Measurements from ENCODE around the gene FANK1.
"Not testable (repeated sequence)": the region's sequence is repeated elsewhere in the genome, so short reads cannot be mapped to it uniquely, and the experiment has no call there.

FANK1 gene

GRCh38 chr10:125892402-125892801 is 4.0 kb upstream of the FANK1 start:
- not testable (repeated sequence) for DNase-seq

GRCh38 chr10:125894176-125894575 is 2.2 kb upstream of the FANK1 start:
- DNase-seq = not testable (repeated sequence)

- not testable (repeated sequence) for DNase-seq
These were observed 955 bp upstream of the FANK1 start for GRCh38 chr10:125895130-125896087.

- DNase-seq = not testable (repeated sequence)
These were observed 953 bp downstream of the FANK1 start for GRCh38 chr10:125897317-125897716.

- DNase-seq = not testable (repeated sequence)
These were observed 4.6 kb downstream of the FANK1 start for GRCh38 chr10:125900963-125901362.

- not testable (repeated sequence) for DNase-seq
These were observed 6.8 kb downstream of the FANK1 start for GRCh38 chr10:125903135-125903640.

- DNase-seq = not testable (repeated sequence)
These were observed 9.0 kb downstream of the FANK1 start for GRCh38 chr10:125905069-125905994.

- not testable (repeated sequence) for DNase-seq
These were observed 11.2 kb downstream of the FANK1 start for GRCh38 chr10:125907598-125907997.

- DNase-seq = not testable (repeated sequence)
These were observed 12.4 kb downstream of the FANK1 start for GRCh38 chr10:125908813-125909212.

GRCh38 chr10:125909491-125909890 is 13.1 kb downstream of the FANK1 start:
- not testable (repeated sequence) for DNase-seq

GRCh38 chr10:125911145-125911544 is 14.8 kb downstream of the FANK1 start:
- DNase-seq = no peak

GRCh38 chr10:125911990-125912389 is 15.6 kb downstream of the FANK1 start:
- DNase-seq = no peak

GRCh38 chr10:125913277-125913676 is 16.9 kb downstream of the FANK1 start:
- DNase-seq = not testable (repeated sequence)

GRCh38 chr10:125916977-125917376 is 20.6 kb downstream of the FANK1 start:
- DNase-seq = no peak

GRCh38 chr10:125917704-125918361 is 21.5 kb downstream of the FANK1 start:
- DNase-seq = not testable (repeated sequence)

GRCh38 chr10:125921643-125922306 is 25.4 kb downstream of the FANK1 start:
- not testable (repeated sequence) for DNase-seq

GRCh38 chr10:125925262-125925834 is 29.0 kb downstream of the FANK1 start:
- DNase-seq = no peak

GRCh38 chr10:125926247-125926646 is 29.9 kb downstream of the FANK1 start:
- no peak for DNase-seq

GRCh38 chr10:125927265-125927664 is 30.9 kb downstream of the FANK1 start:
- not testable (repeated sequence) for DNase-seq

- no peak for DNase-seq
These were observed 32.7 kb downstream of the FANK1 start for GRCh38 chr10:125928928-125929585.

- DNase-seq = no peak
These were observed 33.3 kb downstream of the FANK1 start for GRCh38 chr10:125929618-125930017.
